ENCODE results near the gene RPS6KB2. TPM values are rescaled to one million over a fixed set of nuclear protein-coding genes. Genes with fewer than 3 reads are reported as not detected.
A peak's percentile ranks its signal among the peaks of the same experiment; 100 is the strongest.

Gene RPS6KB2
- polyA plus RNA-seq, 1 donor from 2014 or later = 92.8 TPM

- no peaks in the 10 kb centered on the region for H3K9me2 ChIP-seq (ENCODE audit: insufficient read depth, low read length)
- H3F3A ChIP-seq (ENCODE audit: insufficient read depth, low read length, poor library complexity, severe bottlenecking) = no peaks in the 10 kb centered on the region
- no peaks in the 10 kb centered on the region for H3K27me3 ChIP-seq (ENCODE audit: insufficient read depth, low read depth, low read length)
- no peaks in the 10 kb centered on the region for H3K9me3 ChIP-seq (ENCODE audit: low read length)
- peak overlapping the region; percentile 86 for H3K9ac ChIP-seq (ENCODE audit: low read length)
- H4K20me1 ChIP-seq (ENCODE audit: insufficient read depth) = no peaks in the 10 kb centered on the region
- H3K4me3 ChIP-seq (ENCODE audit: low read length) = peak overlapping the region; percentile 95
- H3K79me2 ChIP-seq (replicated peaks; ENCODE audit: insufficient read depth, low read length) = no peaks in the 10 kb centered on the region
- no peak overlapping the region for H2AFZ ChIP-seq (ENCODE audit: low read depth, low read length)
- TF ChIP-seq EP300 (conservative IDR thresholded peaks at IDR 0.05; ENCODE audit: poor library complexity, severe bottlenecking) = no peak
- H3K4me2 ChIP-seq (ENCODE audit: low read length) = peak overlapping the region; percentile 94
- H3K36me3 ChIP-seq (ENCODE audit: insufficient read depth, low read length) = no peaks in the 10 kb centered on the region
- no peak overlapping the region for H3K27ac ChIP-seq (ENCODE audit: low read length)
Observed at GRCh38 chr11:67468056-67468455, 39.8 kb downstream of the RPS6KB2 start.

- Histone ChIP-seq H3K4me2 (ENCODE audit: low read length) (peak overlapping the region; percentile 94), H3K9me2 (ENCODE audit: insufficient read depth, low read length) (no peaks in the 10 kb centered on the region), H2AFZ (ENCODE audit: low read depth, low read length) (peak overlapping the region; percentile 80), H3K79me2 (replicated peaks; ENCODE audit: insufficient read depth, low read length) (no peaks in the 10 kb centered on the region), H3K36me3 (ENCODE audit: insufficient read depth, low read length) (no peaks in the 10 kb centered on the region), H3K27me3 (ENCODE audit: insufficient read depth, low read depth, low read length) (no peaks in the 10 kb centered on the region), H3K9me3 (ENCODE audit: low read length) (no peaks in the 10 kb centered on the region), H3K27ac (ENCODE audit: low read length) (peak overlapping the region; percentile 53), H4K20me1 (ENCODE audit: insufficient read depth) (no peaks in the 10 kb centered on the region), H3F3A (ENCODE audit: insufficient read depth, low read length, poor library complexity, severe bottlenecking) (no peaks in the 10 kb centered on the region), H3K4me3 (ENCODE audit: low read length) (peak overlapping the region; percentile 95), H3K9ac (ENCODE audit: low read length) (peak overlapping the region; percentile 86)
- TF ChIP-seq POLR2AphosphoS5 (IDR thresholded peaks at IDR 0.05) (no peak), TAF1 (IDR thresholded peaks at IDR 0.05; ENCODE audit: low read depth) (no peak), MXI1 (conservative IDR thresholded peaks at IDR 0.05; ENCODE audit: poor library complexity, severe bottlenecking) (no peak), EZH2 (IDR thresholded peaks at IDR 0.05; ENCODE audit: borderline replicate concordance, insufficient read depth, low read length, poor library complexity, severe bottlenecking) (no peak), SMC3 (conservative IDR thresholded peaks at IDR 0.05; ENCODE audit: poor library complexity) (no peak), RAD21 (conservative IDR thresholded peaks at IDR 0.05) (no peak), REST (IDR thresholded peaks at IDR 0.05; ENCODE audit: borderline replicate concordance) (no peak), EP300 (conservative IDR thresholded peaks at IDR 0.05; ENCODE audit: poor library complexity, severe bottlenecking) (no peak)
- TF ChIP-seq, protein P1, sequence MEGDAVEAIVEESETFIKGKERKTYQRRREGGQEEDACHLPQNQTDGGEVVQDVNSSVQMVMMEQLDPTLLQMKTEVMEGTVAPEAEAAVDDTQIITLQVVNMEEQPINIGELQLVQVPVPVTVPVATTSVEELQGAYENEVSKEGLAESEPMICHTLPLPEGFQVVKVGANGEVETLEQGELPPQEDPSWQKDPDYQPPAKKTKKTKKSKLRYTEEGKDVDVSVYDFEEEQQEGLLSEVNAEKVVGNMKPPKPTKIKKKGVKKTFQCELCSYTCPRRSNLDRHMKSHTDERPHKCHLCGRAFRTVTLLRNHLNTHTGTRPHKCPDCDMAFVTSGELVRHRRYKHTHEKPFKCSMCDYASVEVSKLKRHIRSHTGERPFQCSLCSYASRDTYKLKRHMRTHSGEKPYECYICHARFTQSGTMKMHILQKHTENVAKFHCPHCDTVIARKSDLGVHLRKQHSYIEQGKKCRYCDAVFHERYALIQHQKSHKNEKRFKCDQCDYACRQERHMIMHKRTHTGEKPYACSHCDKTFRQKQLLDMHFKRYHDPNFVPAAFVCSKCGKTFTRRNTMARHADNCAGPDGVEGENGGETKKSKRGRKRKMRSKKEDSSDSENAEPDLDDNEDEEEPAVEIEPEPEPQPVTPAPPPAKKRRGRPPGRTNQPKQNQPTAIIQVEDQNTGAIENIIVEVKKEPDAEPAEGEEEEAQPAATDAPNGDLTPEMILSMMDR (IDR thresholded peaks at IDR 0.05; ENCODE audit: poor library complexity, severe bottlenecking) = no peak
Observed at GRCh38 chr11:67468456-67468758, 40.1 kb downstream of the RPS6KB2 start.
